Upper lobe of left lung (tissue), 4 donors: ENCODE data around the gene CTNNB1.

Experiments used
- POLR2A ChIP-seq, 4 donors: fragments of 450-650 bp; IDR thresholded peaks; one replicate each; pipeline ENCODE4 v1.5.1; 2016 to 2017; ENCODE audit warnings: antibody characterized with exemption in 4 of 4, mild to moderate bottlenecking in 2 of 4
- POLR2AphosphoS5 ChIP-seq, 2 donors: sonication (generic); formaldehyde crosslinking; IDR thresholded peaks; one replicate each; pipeline ENCODE4 v1.5.1; 2017; ENCODE audit warnings: antibody characterized with exemption in 2 of 2

DNA sequence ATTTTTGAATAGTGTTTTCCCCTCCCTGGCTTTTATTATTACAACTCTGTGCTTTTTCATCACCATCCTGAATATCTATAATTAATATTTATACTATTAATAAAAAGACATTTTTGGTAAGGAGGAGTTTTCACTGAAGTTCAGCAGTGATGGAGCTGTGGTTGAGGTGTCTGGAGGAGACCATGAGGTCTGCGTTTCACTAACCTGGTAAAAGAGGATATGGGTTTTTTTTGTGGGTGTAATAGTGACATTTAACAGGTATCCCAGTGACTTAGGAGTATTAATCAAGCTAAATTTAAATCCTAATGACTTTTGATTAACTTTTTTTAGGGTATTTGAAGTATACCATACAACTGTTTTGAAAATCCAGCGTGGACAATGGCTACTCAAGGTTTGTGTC lies 24.4 kb downstream of the CTNNB1 start:
- TF ChIP-seq POLR2AphosphoS5 (IDR thresholded peaks at IDR 0.05) (no peak), POLR2A (IDR thresholded peaks at IDR 0.05) (no peak)
